ENCODE results near the gene KEAP1. TPM values are rescaled to one million over a fixed set of nuclear protein-coding genes. Genes with fewer than 3 reads are reported as not detected.

KEAP1 gene
- total RNA-seq, 1 donor from 2014 or later: 74.5 TPM

DNA sequence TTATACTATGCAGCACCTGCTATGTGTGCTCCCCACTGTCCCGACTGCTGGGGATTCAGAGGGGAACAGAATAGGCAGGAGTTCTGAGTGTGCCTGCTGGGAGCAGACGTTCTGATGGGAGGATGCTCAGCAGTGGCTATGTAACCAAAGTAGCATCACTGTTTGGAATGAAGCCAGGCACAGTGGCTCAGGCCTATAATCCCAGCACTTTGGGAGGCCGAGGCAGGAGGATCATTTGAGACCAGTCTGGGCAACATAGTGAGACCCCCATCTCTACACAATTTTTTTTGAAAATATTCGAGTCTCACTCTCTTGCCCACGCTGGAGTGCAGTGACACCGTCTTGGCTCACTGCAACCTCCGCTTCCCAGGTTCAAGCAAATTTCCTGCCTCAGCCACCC lies 46.6 kb upstream of the KEAP1 start:
- no peak overlapping the region for H3K27ac ChIP-seq (replicated peaks)
- H3K4me1 ChIP-seq: peaks cover 13% of the 10 kb centered on the region
- H3K27me3 ChIP-seq (ENCODE audit: low read depth): no peaks in the 10 kb centered on the region
- TF ChIP-seq, protein P1, sequence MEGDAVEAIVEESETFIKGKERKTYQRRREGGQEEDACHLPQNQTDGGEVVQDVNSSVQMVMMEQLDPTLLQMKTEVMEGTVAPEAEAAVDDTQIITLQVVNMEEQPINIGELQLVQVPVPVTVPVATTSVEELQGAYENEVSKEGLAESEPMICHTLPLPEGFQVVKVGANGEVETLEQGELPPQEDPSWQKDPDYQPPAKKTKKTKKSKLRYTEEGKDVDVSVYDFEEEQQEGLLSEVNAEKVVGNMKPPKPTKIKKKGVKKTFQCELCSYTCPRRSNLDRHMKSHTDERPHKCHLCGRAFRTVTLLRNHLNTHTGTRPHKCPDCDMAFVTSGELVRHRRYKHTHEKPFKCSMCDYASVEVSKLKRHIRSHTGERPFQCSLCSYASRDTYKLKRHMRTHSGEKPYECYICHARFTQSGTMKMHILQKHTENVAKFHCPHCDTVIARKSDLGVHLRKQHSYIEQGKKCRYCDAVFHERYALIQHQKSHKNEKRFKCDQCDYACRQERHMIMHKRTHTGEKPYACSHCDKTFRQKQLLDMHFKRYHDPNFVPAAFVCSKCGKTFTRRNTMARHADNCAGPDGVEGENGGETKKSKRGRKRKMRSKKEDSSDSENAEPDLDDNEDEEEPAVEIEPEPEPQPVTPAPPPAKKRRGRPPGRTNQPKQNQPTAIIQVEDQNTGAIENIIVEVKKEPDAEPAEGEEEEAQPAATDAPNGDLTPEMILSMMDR (IDR thresholded peaks at IDR 0.05; ENCODE audit: borderline replicate concordance): no peak
- no peaks in the 10 kb centered on the region for H3K9me3 ChIP-seq (replicated peaks)
- intact Hi-C loops (cut with micrococcal nuclease): no loop called here
- peaks cover 85% of the 10 kb centered on the region for H3K36me3 ChIP-seq
- no peak overlapping the region for H3K4me3 ChIP-seq
- no peak for DNase-seq

DNA sequence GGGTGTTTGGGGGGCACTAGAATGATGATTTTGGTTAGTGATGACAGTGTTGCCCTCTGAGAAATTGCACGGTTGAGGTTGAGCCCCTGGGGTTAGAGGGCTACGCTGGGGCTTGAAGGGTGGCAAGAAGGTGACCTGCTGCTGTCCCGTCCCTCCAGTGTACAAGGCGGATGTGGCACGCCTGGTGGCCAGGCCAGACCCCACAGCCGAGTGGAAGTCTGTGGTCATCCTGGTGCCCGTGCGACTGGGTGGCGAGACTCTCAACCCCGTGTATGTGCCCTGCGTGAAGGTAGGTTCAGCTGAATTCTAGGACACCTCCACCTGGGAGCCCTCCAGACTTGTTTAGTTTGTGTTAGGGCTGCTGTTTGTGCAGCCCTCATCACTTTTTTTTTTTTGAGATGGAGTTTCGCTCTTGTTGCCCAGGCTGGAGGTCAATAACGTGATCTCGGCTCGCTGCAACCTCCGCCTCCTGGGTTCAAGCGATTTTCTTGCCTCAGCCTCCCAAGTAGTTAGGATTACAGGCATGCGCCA lies 45.7 kb upstream of the KEAP1 start:
- Histone ChIP-seq H3K27ac (replicated peaks) (no peak overlapping the region), H3K9me3 (replicated peaks) (no peaks in the 10 kb centered on the region), H3K4me1 (peaks cover 22% of the 10 kb centered on the region), H3K27me3 (ENCODE audit: low read depth) (no peaks in the 10 kb centered on the region), H3K36me3 (peaks cover 76% of the 10 kb centered on the region), H3K4me3 (no peak overlapping the region)
- intact Hi-C loops (cut with micrococcal nuclease): no loop called here
- TF ChIP-seq, protein P1 (IDR thresholded peaks at IDR 0.05; ENCODE audit: borderline replicate concordance): no peak
- DNase-seq: no peak

DNA sequence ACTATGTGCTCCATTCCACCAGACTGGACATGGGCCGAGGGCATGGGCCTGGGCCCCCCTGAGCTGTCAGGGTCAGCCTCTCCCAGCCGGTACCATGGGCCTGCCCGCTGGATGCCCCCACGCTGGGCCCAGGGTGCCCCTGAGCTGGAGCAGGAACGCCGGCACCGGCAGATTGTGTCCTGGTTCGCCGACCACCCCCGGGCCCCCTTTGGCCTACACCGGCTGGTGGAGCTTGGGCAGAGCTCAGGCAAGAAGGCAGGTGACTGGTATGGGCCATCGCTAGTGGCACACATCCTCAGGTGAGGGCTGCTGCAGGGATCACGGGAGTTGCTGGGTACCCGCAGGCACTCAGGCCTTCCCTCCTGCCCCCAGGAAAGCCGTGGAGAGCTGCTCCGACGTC lies 43.7 kb upstream of the KEAP1 start:
- TF ChIP-seq, protein P1 (IDR thresholded peaks at IDR 0.05; ENCODE audit: borderline replicate concordance): no peak
- no peak for DNase-seq
- H3K36me3 ChIP-seq: peaks cover 56% of the 10 kb centered on the region
- peaks cover 30% of the 10 kb centered on the region for H3K4me1 ChIP-seq
- no peak overlapping the region for H3K4me3 ChIP-seq
- no peak overlapping the region for H3K27ac ChIP-seq (replicated peaks)
- intact Hi-C loops (cut with micrococcal nuclease): no loop called here
- H3K9me3 ChIP-seq (replicated peaks): no peaks in the 10 kb centered on the region
- no peaks in the 10 kb centered on the region for H3K27me3 ChIP-seq (ENCODE audit: low read depth)

DNA sequence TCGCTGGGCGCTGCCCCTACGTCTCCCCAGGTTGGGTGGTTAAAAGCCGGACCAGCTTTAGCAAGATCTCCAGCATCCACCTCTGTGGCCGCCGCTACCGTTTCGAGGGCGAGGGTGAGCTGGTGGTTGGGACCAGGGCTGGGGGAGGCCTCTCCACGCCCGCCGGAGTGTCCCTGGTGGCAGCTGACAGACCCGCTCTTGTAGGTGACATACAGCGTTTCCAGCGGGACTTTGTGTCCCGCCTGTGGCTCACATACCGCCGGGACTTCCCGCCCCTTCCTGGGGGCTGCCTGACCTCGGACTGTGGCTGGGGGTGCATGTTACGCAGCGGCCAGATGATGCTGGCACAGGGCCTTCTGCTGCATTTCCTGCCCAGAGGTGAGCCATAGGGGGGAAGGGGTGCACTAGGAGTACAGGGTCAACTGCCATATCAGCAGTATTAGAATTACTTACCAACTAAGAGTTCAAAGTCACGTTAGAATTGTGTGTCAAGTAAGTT lies 41.6 kb upstream of the KEAP1 start:
- peak overlapping the region; percentile 91 for H3K27ac ChIP-seq (replicated peaks)
- no peaks in the 10 kb centered on the region for H3K9me3 ChIP-seq (replicated peaks)
- DNase-seq: no peak
- intact Hi-C loops (cut with micrococcal nuclease): no loop called here
- peaks cover 30% of the 10 kb centered on the region for H3K4me1 ChIP-seq
- TF ChIP-seq, protein P1 (IDR thresholded peaks at IDR 0.05; ENCODE audit: borderline replicate concordance): no peak
- H3K36me3 ChIP-seq: peaks cover 36% of the 10 kb centered on the region
- no peaks in the 10 kb centered on the region for H3K27me3 ChIP-seq (ENCODE audit: low read depth)
- H3K4me3 ChIP-seq: peak overlapping the region; percentile 87

DNA sequence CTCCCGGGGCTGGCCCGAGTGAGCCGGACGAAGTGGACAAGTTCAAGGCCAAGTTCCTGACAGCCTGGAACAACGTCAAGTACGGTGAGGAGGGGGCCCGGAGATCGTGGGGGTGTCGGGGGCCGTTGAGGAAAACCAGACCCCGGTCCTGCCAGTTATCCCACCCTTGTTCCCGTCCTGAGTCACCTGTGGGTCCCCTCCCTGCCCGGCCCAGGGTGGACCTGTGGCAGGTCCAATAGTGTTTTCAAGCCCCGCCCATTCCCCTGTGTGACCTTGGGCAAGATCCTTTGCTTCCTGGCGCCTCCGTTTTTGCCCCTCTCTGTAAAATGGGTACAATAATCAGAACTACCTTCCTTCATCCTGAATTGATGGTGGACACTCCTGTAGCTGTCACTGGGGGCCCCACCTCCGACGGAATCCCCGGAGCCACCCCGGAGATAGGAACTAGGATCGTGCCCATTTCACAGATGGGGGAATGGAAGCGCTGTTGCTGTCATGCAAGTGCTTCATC lies 41.1 kb upstream of the KEAP1 start:
- TF ChIP-seq, protein P1 (IDR thresholded peaks at IDR 0.05; ENCODE audit: borderline replicate concordance): no peak
- Histone ChIP-seq H3K4me1 (peaks cover 30% of the 10 kb centered on the region), H3K36me3 (peaks cover 31% of the 10 kb centered on the region), H3K27ac (replicated peaks) (peak overlapping the region; percentile 91), H3K9me3 (replicated peaks) (no peaks in the 10 kb centered on the region), H3K27me3 (ENCODE audit: low read depth) (peaks cover under 1% of the 10 kb centered on the region), H3K4me3 (peak overlapping the region; percentile 87)
- intact Hi-C loops (cut with micrococcal nuclease): no loop called here
- peak; percentile 17 for DNase-seq
